Measurements from ENCODE around the gene XPNPEP1.

The XPNPEP1 gene

DNA sequence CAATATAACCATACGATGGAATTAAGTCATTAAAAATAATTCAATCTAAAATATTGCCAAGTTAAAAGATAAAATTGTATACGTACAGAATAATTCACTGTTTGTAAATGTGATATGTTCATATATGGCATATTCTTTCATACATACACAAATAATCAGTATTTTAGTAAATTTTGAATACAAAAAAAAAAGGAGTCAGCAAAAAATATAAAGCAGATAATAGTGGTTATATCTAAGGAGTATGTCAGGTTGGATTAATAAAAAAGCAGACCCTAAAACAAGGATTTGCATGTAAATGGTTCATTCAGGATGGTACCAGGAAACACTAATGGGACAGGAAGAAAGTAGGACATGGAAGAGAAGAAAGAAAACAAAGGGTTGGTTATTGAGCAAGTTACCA is 59.5 kb downstream of the XPNPEP1 start:
- peaks cover 3% of the 10 kb centered on the region; the same call in 1 of the 2 replicates for H3F3A ChIP-seq (ENCODE audit: insufficient read depth)
- TF ChIP-seq EZH2phosphoT487 (conservative IDR thresholded peaks at IDR 0.05; ENCODE audit: low read length) (no peak), CTCF (IDR thresholded peaks at IDR 0.05; ENCODE audit: insufficient read depth, low read length, poor library complexity, severe bottlenecking) (no peak)
- H4K20me1 ChIP-seq (ENCODE audit: low read depth, low read length) = no peaks in the 10 kb centered on the region
- no peaks in the 10 kb centered on the region for H3K9me2 ChIP-seq (replicated peaks; ENCODE audit: insufficient read depth, low read length)
- H3K9me3 ChIP-seq (ENCODE audit: insufficient read depth, low read length) = no peaks in the 10 kb centered on the region
- H3K27me3 ChIP-seq (ENCODE audit: low read length) = no peaks in the 10 kb centered on the region
- no peak overlapping the region for H3K9ac ChIP-seq (ENCODE audit: low read length)
- no peaks in the 10 kb centered on the region for H3K79me2 ChIP-seq (ENCODE audit: insufficient read depth, low read length)
- no peak overlapping the region for H3K4me3 ChIP-seq (ENCODE audit: insufficient read depth, low read length, poor library complexity, severe bottlenecking)
- H3K4me2 ChIP-seq (ENCODE audit: low read depth, low read length, poor library complexity, severe bottlenecking) = no peak overlapping the region
- peaks cover 23% of the 10 kb centered on the region for H3K36me3 ChIP-seq (ENCODE audit: low read length)
- no peak overlapping the region for H3K27ac ChIP-seq (ENCODE audit: low read depth, low read length)
- no peak overlapping the region for H2AFZ ChIP-seq (ENCODE audit: low read depth, low read length, severe bottlenecking)

DNA sequence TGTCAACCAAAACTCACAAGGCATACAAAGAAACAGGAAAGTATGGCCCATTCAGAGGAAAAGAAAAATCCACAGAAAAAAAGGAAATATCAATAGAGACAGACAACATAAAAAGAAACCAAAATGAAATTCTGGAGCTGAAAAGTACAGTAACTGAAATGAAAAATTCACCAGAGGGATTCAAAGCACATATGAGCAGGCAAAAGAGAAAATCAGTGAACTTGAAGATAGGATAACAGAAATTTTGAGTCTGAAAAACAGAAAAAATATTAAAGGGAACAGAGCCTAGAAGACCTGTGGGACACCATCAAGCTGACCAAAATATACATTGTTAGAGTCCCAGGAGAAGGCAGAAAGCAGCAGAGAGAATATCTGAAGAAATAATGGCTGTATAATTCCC is 60.6 kb downstream of the XPNPEP1 start:
- Histone ChIP-seq H3K4me2 (ENCODE audit: low read depth, low read length, poor library complexity, severe bottlenecking) (no peak overlapping the region), H3K9ac (ENCODE audit: low read length) (no peak overlapping the region), H4K20me1 (ENCODE audit: low read depth, low read length) (no peaks in the 10 kb centered on the region), H3K79me2 (ENCODE audit: insufficient read depth, low read length) (no peaks in the 10 kb centered on the region), H3K4me3 (ENCODE audit: insufficient read depth, low read length, poor library complexity, severe bottlenecking) (no peak overlapping the region), H3K27me3 (ENCODE audit: low read length) (no peaks in the 10 kb centered on the region), H3K9me2 (replicated peaks; ENCODE audit: insufficient read depth, low read length) (no peaks in the 10 kb centered on the region), H3K9me3 (ENCODE audit: insufficient read depth, low read length) (no peaks in the 10 kb centered on the region), H3K36me3 (ENCODE audit: low read length) (peaks cover 23% of the 10 kb centered on the region), H3F3A (ENCODE audit: insufficient read depth) (peaks cover 3% of the 10 kb centered on the region; the same call in 1 of the 2 replicates), H2AFZ (ENCODE audit: low read depth, low read length, severe bottlenecking) (no peak overlapping the region), H3K27ac (ENCODE audit: low read depth, low read length) (no peak overlapping the region)
- TF ChIP-seq CTCF (IDR thresholded peaks at IDR 0.05; ENCODE audit: insufficient read depth, low read length, poor library complexity, severe bottlenecking) = no peak
- TF ChIP-seq EZH2phosphoT487 (conservative IDR thresholded peaks at IDR 0.05; ENCODE audit: low read length) = no peak

DNA sequence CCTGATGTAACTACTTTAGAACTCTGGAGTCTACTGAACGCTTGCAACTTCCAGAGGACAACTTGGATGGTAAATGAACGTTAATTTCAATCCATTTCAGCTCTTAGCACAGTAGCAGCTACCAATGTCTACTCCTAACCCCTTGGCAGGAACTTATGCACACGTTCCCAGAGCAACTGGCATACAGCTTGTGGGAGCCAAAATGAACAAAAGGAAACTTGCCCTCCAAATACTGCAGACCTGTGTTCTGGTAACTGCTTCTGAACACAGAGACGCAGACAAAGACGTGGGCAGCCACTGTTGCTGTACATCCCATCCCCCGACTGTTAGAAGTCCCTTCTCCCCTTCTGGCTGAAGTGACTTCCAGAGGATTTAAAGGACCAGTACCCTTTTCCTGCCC is 61.3 kb downstream of the XPNPEP1 start:
- H3F3A ChIP-seq (ENCODE audit: insufficient read depth) = peaks cover 3% of the 10 kb centered on the region; the same call in 1 of the 2 replicates
- H2AFZ ChIP-seq (ENCODE audit: low read depth, low read length, severe bottlenecking) = no peak overlapping the region
- no peaks in the 10 kb centered on the region for H4K20me1 ChIP-seq (ENCODE audit: low read depth, low read length)
- H3K4me2 ChIP-seq (ENCODE audit: low read depth, low read length, poor library complexity, severe bottlenecking) = no peak overlapping the region
- H3K9me2 ChIP-seq (replicated peaks; ENCODE audit: insufficient read depth, low read length) = no peaks in the 10 kb centered on the region
- H3K27me3 ChIP-seq (ENCODE audit: low read length) = no peaks in the 10 kb centered on the region
- no peak overlapping the region for H3K27ac ChIP-seq (ENCODE audit: low read depth, low read length)
- H3K4me3 ChIP-seq (ENCODE audit: insufficient read depth, low read length, poor library complexity, severe bottlenecking) = no peak overlapping the region
- no peaks in the 10 kb centered on the region for H3K79me2 ChIP-seq (ENCODE audit: insufficient read depth, low read length)
- peaks cover 23% of the 10 kb centered on the region for H3K36me3 ChIP-seq (ENCODE audit: low read length)
- no peak for TF ChIP-seq CTCF (IDR thresholded peaks at IDR 0.05; ENCODE audit: insufficient read depth, low read length, poor library complexity, severe bottlenecking)
- no peak for TF ChIP-seq EZH2phosphoT487 (conservative IDR thresholded peaks at IDR 0.05; ENCODE audit: low read length)
- H3K9me3 ChIP-seq (ENCODE audit: insufficient read depth, low read length) = no peaks in the 10 kb centered on the region
- no peak overlapping the region for H3K9ac ChIP-seq (ENCODE audit: low read length)

Data from SU-DHL-6 (cell line).